K562 (cell line): ENCODE data around the gene C18orf63. TPM values are rescaled to one million over a fixed set of nuclear protein-coding genes. Genes with fewer than 3 reads are reported as not detected.

Experiments
- ATAC-seq: fragments of 200-7000 bp; cut with Tn5 transposase; 3 replicates; pipeline ENCODE4 v1.9.1; 2020; ENCODE audit warnings: moderate library complexity
- BruUV-seq: library from RNA; stranded (reverse); fragments of 400-500 nt; replicated peaks from 2 replicates; lab custom pipeline; 2021; lab: Mats Ljungman, UMichigan
- CTCF ChIA-PET: fragments of 300-600 bp; formaldehyde crosslinking; extraction: SDS; loops from one replicate; lab custom pipeline; 2021; ENCODE audit warnings: low intra/inter-chr PET ratio; lab: Yijun Ruan, JAX
- POLR2A ChIA-PET: fragments of 300-600, 350-650 bp; sonication (Branson Sonifier 250); formaldehyde crosslinking; extraction: SDS; loops from one replicate; lab custom pipeline; 2021; ENCODE audit warnings: antibody characterized with exemption, inconsistent platforms; lab: Yijun Ruan, JAX
- DNase-seq, 4 experiments: peaks; one replicate each; pipeline versions ENCODE4 v3.0.0 to v3.0.0-alpha.2; 2011 to 2018; ENCODE audit warnings: low spot score in 3 of 4, mixed read lengths in 3 of 4; ENCODE audit errors: extremely low read depth in 1 of 4
- FAIRE-seq: peaks from 2 replicates; lab custom pipeline; 2011; peaks lifted over from hg19 to GRCh38; lab: Jason Lieb, UNC
- H2AFZ ChIP-seq: 2 replicates; pipeline ENCODE4 v1.6.0; 2011; ENCODE audit warnings: low read depth, low read length, control low read depth, inconsistent platforms
- H3K27ac ChIP-seq: fragments of 200-600 bp; 3 replicates; pipeline ENCODE4 v1.8.0; 2011; ENCODE audit warnings: low read depth, mild to moderate bottlenecking, control low read depth, inconsistent platforms, low read length, moderate library complexity, mixed read lengths; ENCODE audit errors: extremely low read depth
- H3K27me3 ChIP-seq, 2 experiments: fragments of 300-600 bp in 1 of 2; 2 replicates in 1 of 2; 3 replicates in 1 of 2; pipeline versions ENCODE4 v1.6.0 to v1.8.0; 2011; ENCODE audit warnings: inconsistent platforms in 2 of 2, low read length in 2 of 2, mild to moderate bottlenecking in 1 of 2, mixed read lengths in 1 of 2, moderate library complexity in 1 of 2; ENCODE audit not compliant: control insufficient read depth in 2 of 2, insufficient read depth in 2 of 2
- H3K36me3 ChIP-seq: fragments of 300-600 bp; 3 replicates; pipeline ENCODE4 v1.8.0; 2011; ENCODE audit warnings: mild to moderate bottlenecking, low read length, inconsistent platforms; ENCODE audit not compliant: control insufficient read depth, insufficient read depth
- H3K4me1 ChIP-seq, 2 experiments: fragments of 200-600 bp in 1 of 2; replicated peaks in 1 of 2; 2 replicates in 1 of 2; 3 replicates in 1 of 2; pipeline versions ENCODE4 v1.5.1 to v1.8.0; 2011; ENCODE audit warnings: inconsistent platforms in 2 of 2, low read length in 2 of 2, mild to moderate bottlenecking in 1 of 2, mixed read lengths in 1 of 2, moderate library complexity in 1 of 2; ENCODE audit not compliant: control insufficient read depth in 2 of 2, insufficient read depth in 2 of 2
- H3K4me2 ChIP-seq: 2 replicates; pipeline ENCODE4 v1.6.1; 2011; ENCODE audit warnings: low read length, control low read depth, inconsistent platforms, mixed read lengths; ENCODE audit not compliant: insufficient read depth
- H3K4me3 ChIP-seq: fragments of 200-600 bp; sonication (generic), shearing (Covaris generic); 2 replicates; pipeline ENCODE4 v1.5.1; 2016; ENCODE audit warnings: control low read depth, inconsistent platforms
- H3K79me2 ChIP-seq: fragments of 200-600 bp; 3 replicates; pipeline ENCODE4 v1.8.0; 2011; ENCODE audit warnings: low read length, inconsistent platforms; ENCODE audit not compliant: control insufficient read depth, insufficient read depth
- H3K9ac ChIP-seq, 2 experiments: 2 replicates each; pipeline versions ENCODE4 v1.6.0 to v1.6.1; 2011; ENCODE audit warnings: low read depth in 2 of 2, low read length in 2 of 2, control low read depth in 1 of 2, inconsistent platforms in 1 of 2, mild to moderate bottlenecking in 1 of 2, mixed read lengths in 1 of 2; ENCODE audit not compliant: insufficient read depth in 1 of 2
- H3K9me1 ChIP-seq: one replicate; pipeline ENCODE4 v1.6.0; 2011; ENCODE audit warnings: inconsistent platforms, mild to moderate bottlenecking, low read length, moderate library complexity; ENCODE audit not compliant: control insufficient read depth, insufficient read depth
- H3K9me3 ChIP-seq: replicated peaks from 2 replicates; pipeline ENCODE4 v1.5.1; 2011; ENCODE audit warnings: low read depth, low read length, inconsistent platforms; ENCODE audit not compliant: control insufficient read depth, insufficient read depth
- H4K20me1 ChIP-seq: replicated peaks from 2 replicates; pipeline ENCODE4 v1.6.1; 2011; ENCODE audit warnings: low read length, inconsistent platforms, mixed read lengths; ENCODE audit not compliant: control insufficient read depth, insufficient read depth
- PML ChIP-seq: IDR thresholded peaks from 2 replicates; pipeline ENCODE4 v1.6.1; 2012; ENCODE audit warnings: low read length, inconsistent platforms
- ZKSCAN1 ChIP-seq: fragments of 150-350 bp; IDR thresholded peaks from 2 replicates; pipeline ENCODE4 v1.6.1; 2016; ENCODE audit warnings: low read depth, low read length
- WGBS: fragments of 100-300 bp; shearing (Covaris generic); methylation state at CpG from one replicate; pipeline ENCODE4 v1.1.6; 2016; ENCODE audit warnings: low coverage, mixed read lengths; ENCODE audit not compliant: insufficient coverage; ENCODE audit errors: missing lambda C conversion rate; 5-methylcytosine and 5-hydroxymethylcytosine counted together
- in situ Hi-C: fragments of 300-500 bp; cut with MboI; formaldehyde crosslinking; loops from 4 replicates; pipeline ENCODE4 v1.15.0; 2018; ENCODE audit warnings: inconsistent platforms, mixed read lengths
- intact Hi-C: fragments of 100-400 bp; cut with micrococcal nuclease; formaldehyde crosslinking; loops from 2 replicates; pipeline ENCODE4 v1.14.2; 2022
- polyA plus RNA-seq, 8 experiments: library from polyadenylated mRNA; depleted of rRNA in 4 of 8; stranded (reverse) in 5 of 8; unstranded in 3 of 8; fragments of >200 nt; fragmentation: Nextera tagmentation in 2 of 8; fragmentation: Illumina TruSeq in 1 of 8; extraction: Ambion mirVana in 2 of 8; extraction: Trizol in 1 of 8; gene quantifications; 2 replicates each; pipeline versions ENCODE4 v1.2.1 to v1.2.3, GENCODE V29; 2011 to 2014; ENCODE audit warnings: inconsistent platforms in 1 of 8, missing spikeins in 1 of 8
- total RNA-seq, 7 experiments: library from RNA; depleted of rRNA in 6 of 7; stranded (reverse); fragments of >200 nt in 6 of 7; fragmentation: Illumina TruSeq in 2 of 7; extraction: Trizol in 2 of 7; gene quantifications; 2 replicates each; pipeline versions ENCODE4 v1.2.1 to v1.2.3, GENCODE V29; 2011 to 2021; ENCODE audit warnings: low replicate concordance in 1 of 7
- TF ChIP-seq, protein P1 (sequence below): fragments of 250-450 bp; sonication (Bioruptor Pico); IDR thresholded peaks from 2 replicates; pipeline ENCODE4 v1.9.0; 2021; ENCODE audit warnings: mild to moderate bottlenecking, inconsistent platforms

Gene C18orf63
- total and polyA plus RNA-seq, 9 of the 15 experiments (the other 6 are each of a cell fraction or from before 2014, with no cell fraction given) = not detected

DNA sequence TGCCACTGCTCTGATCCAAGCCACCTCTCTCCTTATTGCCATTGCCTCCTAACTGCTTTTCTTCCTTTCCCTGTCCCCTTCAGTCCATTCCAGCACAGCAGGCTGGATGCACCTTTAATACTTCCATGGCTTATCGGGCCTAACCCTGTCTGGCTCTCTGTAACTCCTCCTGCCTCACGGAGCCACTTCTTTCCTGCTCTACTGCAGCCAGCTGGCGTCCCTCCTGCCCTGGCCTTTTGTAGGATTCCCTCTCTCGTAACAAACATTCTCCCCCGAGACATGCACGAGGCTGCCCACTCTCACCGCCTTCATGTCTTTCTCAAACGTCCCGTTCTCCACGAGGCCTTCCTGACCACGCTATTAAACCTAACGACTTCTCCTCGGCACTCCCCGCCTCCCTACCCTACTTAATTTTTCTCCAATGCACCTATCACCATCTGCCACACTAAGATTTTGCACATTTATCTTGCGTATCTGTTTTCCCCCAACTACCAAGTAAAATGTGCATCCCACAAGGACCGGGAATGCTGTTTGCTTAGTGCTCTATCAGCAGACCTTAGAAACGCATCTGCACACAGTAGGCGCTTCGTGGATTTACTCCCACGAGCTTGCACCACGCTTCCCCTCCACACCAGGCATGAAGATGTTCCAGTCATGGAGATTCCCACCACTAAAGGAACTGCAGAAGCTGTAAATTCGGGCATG lies 728 bp upstream of the C18orf63 start:
- FAIRE-seq = no peak

More for the DNA sequence above, 728 bp upstream of the C18orf63 start:
- intact Hi-C loops = no loop called here
- Histone ChIP-seq H2AFZ (no peak overlapping the region), H3K9me3 (no peaks in the 10 kb centered on the region), H3K27me3 (no peaks in the 10 kb centered on the region), H3K4me3 (no peak overlapping the region), H3K36me3 (no peaks in the 10 kb centered on the region), H3K4me1 (no peaks in the 10 kb centered on the region), H3K4me2 (no peak overlapping the region), H4K20me1 (no peaks in the 10 kb centered on the region), H3K9ac (no peak overlapping the region), H3K9me1 (no peaks in the 10 kb centered on the region), H3K79me2 (no peaks in the 10 kb centered on the region), H3K27ac (no peak overlapping the region)
- ChIA-PET CTCF (no interaction called here), POLR2A (no interaction called here)
- DNase-seq = no peak
- no TSS peak for BruUV-seq
- 14% methylated on average over 19 of the region's 22 CpGs for WGBS
- TF ChIP-seq ZKSCAN1 = 0 out of 2 replicates have a peak, but pooled peaks have one; percentile 53
- TF ChIP-seq PML = no peak
- TF ChIP-seq, protein P1, sequence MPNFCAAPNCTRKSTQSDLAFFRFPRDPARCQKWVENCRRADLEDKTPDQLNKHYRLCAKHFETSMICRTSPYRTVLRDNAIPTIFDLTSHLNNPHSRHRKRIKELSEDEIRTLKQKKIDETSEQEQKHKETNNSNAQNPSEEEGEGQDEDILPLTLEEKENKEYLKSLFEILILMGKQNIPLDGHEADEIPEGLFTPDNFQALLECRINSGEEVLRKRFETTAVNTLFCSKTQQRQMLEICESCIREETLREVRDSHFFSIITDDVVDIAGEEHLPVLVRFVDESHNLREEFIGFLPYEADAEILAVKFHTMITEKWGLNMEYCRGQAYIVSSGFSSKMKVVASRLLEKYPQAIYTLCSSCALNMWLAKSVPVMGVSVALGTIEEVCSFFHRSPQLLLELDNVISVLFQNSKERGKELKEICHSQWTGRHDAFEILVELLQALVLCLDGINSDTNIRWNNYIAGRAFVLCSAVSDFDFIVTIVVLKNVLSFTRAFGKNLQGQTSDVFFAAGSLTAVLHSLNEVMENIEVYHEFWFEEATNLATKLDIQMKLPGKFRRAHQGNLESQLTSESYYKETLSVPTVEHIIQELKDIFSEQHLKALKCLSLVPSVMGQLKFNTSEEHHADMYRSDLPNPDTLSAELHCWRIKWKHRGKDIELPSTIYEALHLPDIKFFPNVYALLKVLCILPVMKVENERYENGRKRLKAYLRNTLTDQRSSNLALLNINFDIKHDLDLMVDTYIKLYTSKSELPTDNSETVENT (CRISPR knock-in tag) = no peak
- in situ Hi-C loops = no loop called here
- ATAC-seq = no peak
